Measurements from ENCODE around the gene GPR137C. TPM values are rescaled to one million over a fixed set of nuclear protein-coding genes. Genes with fewer than 3 reads are reported as not detected.

Gene GPR137C, protein sequence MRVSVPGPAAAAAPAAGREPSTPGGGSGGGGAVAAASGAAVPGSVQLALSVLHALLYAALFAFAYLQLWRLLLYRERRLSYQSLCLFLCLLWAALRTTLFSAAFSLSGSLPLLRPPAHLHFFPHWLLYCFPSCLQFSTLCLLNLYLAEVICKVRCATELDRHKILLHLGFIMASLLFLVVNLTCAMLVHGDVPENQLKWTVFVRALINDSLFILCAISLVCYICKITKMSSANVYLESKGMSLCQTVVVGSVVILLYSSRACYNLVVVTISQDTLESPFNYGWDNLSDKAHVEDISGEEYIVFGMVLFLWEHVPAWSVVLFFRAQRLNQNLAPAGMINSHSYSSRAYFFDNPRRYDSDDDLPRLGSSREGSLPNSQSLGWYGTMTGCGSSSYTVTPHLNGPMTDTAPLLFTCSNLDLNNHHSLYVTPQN
- under 1 TPM; 0.32 to 0.33 TPM for total RNA-seq
- long read RNA-seq, donor 1, result 0 reads
- long read RNA-seq, donor 2, result 0 reads

DNA sequence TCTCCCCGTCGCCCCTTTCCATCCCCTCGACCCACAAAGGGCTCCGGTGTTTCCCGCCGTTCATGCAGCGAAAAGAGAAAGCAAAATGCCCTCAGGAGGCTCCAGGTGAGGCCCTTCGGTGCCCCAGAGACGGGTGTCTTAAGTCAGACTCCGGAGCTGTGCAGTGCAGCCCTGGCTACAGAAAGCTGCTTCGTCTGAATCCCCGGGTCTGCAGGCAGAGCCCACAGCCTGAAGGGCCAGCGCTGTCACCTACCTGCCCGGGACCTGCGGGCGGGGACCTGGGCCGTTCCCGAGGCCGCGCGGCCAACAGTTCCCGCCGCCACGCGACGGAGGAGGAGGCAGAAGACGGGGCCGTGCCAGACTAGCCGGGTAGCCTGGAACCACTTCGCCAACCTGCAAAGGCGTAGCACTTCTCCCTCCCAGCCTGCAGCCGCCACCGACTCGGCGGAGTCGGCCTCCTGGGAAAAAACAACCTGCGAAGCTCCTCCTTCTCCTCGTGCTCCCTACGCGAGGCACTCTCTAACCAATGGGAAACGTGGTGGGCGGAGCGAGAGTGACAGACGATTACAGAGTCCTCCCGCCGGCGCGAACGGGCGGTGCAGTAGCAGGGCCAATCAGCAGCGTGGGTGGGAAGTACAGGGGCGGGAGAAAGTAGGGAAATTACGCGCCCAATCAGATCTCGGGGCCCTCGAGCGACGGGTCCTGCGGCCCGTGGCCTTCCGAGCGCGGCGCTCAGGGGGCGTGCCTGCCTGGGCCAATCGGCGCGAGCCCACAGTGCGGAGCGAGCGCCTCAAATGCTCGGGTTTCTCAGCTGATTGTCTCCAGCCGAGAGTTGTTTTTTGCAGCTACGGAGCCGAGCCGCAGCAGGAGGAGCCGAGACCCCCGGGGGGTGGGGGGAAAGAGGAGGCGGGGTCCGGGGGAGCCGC lies at the start of gene GPR137C, which contains the start of gene TXNDC16:
Gene GPR137C (plus strand): TSS at position 774 of the 926 bp plus-strand sequence. CDS start 312 bp downstream, outside the sequence.
Gene TXNDC16 (minus strand): TSS at position 443 of the 926 bp plus-strand sequence. CDS start 8,948 bp downstream, outside the sequence.
- intact Hi-C loops (cut with DNase I), result no loop called here
- peak; percentile 100 for DNase-seq (ENCODE audit: low spot score)

- intact Hi-C loops (cut with DNase I), result loop anchor here in 1 of 2 donors (2.0 kb wide), 1 partner anchor 14 kb away; no protein-coding TSS in a partner anchor
- DNase-seq (ENCODE audit: low spot score), result no peak
Observed at GRCh38 chr14:52513249-52513648, 39.4 kb upstream of the GPR137C start.

DNA sequence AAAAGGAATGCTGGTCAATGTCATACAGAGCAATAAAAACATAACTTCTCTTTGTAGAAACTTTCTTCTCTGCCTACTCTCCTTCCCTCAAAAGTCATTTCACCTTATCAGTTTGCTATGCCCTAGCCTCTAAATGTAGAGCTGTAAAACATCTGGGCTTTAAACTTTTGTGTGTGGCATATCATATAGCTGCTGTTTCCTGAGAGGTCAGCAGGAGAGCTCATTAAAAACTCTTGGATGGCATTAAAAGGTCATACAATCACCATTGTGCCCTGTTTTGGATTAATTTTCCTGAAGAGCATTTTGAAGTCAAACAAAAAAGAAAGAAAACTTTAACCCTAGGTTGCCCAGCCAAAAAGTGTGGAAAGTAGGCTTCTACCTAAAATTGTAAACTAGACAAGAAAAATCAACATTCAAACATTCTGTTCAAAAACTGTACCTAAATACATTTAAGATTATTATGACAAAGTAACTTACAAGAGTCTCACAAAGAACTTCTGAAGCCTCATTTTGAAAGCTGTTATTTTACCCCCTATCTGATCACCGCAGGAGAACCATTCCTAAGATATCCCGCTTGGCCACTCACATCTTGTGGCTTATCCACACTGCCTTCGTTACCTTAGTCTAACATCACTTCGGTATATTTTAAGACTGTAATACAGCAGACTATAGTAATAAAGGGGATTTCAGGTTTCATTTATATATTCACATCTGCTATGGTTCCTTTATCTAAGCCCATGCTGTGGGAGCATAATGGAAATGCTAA lies 38.4 kb upstream of the GPR137C start:
- intact Hi-C loops (cut with DNase I), result no loop called here
- DNase-seq (ENCODE audit: low spot score), result no peak

- DNase-seq (ENCODE audit: low spot score), result no peak
- intact Hi-C loops (cut with DNase I), result no loop called here
Observed at GRCh38 chr14:52522033-52522432, 30.6 kb upstream of the GPR137C start.

DNA sequence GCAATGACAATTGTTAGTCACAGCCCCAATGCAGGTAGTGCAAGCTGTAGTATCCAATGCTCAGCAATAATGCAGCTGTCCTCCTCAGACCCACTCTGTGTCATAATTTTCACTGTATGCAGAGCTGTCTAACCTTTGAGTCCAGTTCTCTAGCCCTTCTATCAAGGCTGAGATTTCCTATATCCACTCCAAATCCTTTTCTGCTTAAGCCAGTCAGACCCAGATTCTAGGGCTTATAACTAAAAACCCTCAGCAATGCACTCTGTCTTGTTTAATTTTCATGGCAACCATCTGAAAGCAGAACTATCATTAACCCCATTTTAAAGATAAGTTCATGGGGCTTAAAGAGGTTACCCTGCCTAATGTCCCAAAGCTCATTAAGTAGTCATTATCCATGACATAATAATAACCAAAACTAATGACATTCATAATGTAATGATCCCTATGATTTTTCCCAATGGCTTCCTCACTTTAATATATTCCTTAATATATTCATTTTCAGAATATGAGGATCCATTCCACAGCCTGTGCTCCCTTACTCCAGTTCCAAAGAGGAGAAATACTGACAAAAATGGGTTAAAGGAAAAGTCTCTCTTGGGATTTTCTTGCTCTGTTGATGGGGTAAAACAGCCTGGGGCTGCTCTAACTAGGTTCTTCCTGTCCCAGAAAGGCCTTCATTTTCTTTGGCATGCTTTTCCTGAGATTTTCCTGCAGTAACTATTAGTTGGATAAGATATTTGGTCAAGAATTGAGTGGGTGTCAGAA lies 29.9 kb upstream of the GPR137C start:
- no peak for DNase-seq (ENCODE audit: low spot score)
- intact Hi-C loops (cut with DNase I), result no loop called here

DNA sequence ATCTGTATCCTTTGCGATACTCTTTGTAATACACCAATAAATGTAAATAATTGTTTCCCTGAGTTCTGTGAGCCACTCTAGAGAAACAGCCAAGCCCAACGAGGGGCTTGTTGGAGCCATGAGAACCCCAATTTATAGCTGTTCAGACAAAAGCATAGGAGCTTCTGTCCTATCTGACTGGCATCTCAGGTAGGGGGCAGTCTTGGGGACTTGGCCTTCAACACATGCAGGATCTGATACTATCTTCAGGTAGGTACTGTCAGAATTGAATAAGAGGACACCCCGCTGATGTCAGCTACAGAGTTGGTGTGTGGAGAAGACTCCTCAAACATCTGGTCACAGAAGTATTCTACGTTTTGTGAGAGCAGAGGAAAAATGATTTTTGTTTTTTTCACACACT lies 25.6 kb upstream of the GPR137C start:
- intact Hi-C loops (cut with DNase I), result loop anchor here in 1 of 2 donors (2.0 kb wide), 1 partner anchor 14 kb away; no protein-coding TSS in a partner anchor
- DNase-seq (ENCODE audit: low spot score), result no peak

DNA sequence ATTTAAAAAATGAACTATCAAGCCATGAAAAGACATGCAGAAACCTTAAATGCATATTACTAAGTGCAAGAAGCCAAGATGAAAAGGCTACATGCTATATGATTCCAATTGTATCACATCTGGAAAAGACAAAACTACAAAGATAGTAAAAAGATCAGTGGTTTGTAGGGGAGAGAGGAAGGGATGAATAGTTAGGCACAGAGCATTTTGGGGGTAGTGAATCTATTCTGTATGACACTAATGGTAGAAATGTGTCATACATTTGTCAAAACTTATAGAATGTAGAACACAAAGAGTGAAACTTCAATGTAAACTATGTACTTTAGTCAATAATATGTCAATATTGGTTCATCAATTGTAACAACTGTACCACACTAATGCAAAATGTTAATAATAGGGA lies 21.2 kb upstream of the GPR137C start:
- intact Hi-C loops (cut with DNase I), result no loop called here
- no peak for DNase-seq (ENCODE audit: low spot score)

GRCh38 chr14:52536269-52536668 lies 16.4 kb upstream of the GPR137C start:
- intact Hi-C loops (cut with DNase I), result no loop called here
- no peak for DNase-seq (ENCODE audit: low spot score)

- intact Hi-C loops (cut with DNase I), result no loop called here
- no peak for DNase-seq (ENCODE audit: low spot score)
Observed at GRCh38 chr14:52538623-52539022, 14.0 kb upstream of the GPR137C start.

DNA sequence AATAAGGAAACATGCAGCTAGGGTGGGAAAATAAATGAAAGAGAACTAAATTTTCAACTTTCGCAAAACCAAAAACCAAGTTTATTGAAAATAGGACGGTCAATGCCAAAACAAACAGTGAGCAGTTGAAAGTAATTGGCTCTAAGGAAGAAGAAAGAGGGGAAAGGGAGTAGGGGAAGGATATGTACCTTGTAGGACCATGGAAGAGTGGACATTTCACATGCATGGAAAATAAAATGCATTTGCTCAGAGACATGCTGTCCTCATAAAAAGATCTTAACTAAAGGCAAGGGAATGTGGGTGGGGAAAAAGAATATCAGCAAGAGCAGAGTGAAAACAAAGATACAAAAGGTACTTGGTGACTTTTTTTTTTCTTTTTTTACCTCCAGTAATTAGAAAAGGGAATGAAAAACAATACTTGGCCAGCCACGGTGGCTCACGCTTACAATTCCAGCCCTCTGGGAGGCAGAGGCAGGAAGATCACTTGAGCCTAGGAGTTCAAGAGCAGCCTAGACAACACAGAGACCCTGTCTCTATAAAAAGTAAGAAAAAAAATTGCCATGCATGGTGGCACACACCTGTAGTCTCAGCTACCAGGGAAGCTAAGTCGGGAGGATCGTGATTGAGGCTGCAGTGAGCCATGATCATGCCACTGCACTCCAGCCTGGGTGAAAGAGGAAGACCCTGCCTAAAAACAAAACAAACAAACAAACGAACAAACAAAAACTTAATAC lies 6.9 kb upstream of the GPR137C start:
- DNase-seq (ENCODE audit: low spot score), result no peak
- intact Hi-C loops (cut with DNase I), result no loop called here

GRCh38 chr14:52546318-52546670 lies 6.3 kb upstream of the GPR137C start:
- intact Hi-C loops (cut with DNase I), result no loop called here
- no peak for DNase-seq (ENCODE audit: low spot score)

DNA sequence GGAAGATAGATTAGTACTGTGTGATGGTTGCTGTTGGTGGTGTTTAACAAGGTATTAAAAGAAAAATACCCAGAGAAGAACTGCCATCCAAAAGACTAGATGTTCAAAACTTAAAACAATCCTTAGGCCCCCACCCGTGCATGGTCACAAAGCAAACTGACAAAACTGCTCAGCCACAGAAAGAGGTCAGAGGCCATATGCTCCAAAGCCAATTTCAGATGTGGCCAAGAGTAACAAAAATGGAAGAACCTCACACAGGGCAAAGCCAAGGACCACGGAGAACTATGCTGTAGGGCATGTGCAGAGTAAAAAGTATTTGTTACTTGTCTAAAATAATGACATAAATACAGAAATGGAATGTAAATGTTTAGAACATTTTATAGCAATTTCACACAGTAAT lies 5.6 kb upstream of the GPR137C start:
- intact Hi-C loops (cut with DNase I), result no loop called here
- no peak for DNase-seq (ENCODE audit: low spot score)

DNA sequence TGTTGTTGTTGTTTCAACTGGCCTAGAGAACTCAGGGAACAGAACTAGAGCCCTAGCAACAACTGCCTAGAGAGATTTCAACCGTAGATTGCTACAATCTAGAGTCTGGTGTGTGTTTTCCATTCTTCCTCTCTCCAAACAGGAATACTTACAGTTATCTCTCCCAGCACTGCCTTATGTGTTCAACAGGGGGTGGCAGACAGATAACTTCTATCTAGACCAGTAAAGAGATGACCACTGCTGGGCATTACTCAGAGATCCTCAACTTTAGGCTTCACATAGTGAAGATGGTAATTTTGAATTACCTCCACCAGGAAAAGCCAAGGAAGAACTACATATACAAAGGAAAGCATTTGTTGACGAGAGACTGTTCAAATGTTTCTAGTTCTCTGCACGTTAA lies 5.1 kb upstream of the GPR137C start:
- no peak for DNase-seq (ENCODE audit: low spot score)
- intact Hi-C loops (cut with DNase I), result no loop called here

- no peak for DNase-seq (ENCODE audit: low spot score)
- intact Hi-C loops (cut with DNase I), result no loop called here
Observed at GRCh38 chr14:52550661-52551060, 2.0 kb upstream of the GPR137C start.

GRCh38 chr14:52551205-52551604 lies 1.4 kb upstream of the GPR137C start:
- intact Hi-C loops (cut with DNase I), result no loop called here
- DNase-seq (ENCODE audit: low spot score), result no peak

DNA sequence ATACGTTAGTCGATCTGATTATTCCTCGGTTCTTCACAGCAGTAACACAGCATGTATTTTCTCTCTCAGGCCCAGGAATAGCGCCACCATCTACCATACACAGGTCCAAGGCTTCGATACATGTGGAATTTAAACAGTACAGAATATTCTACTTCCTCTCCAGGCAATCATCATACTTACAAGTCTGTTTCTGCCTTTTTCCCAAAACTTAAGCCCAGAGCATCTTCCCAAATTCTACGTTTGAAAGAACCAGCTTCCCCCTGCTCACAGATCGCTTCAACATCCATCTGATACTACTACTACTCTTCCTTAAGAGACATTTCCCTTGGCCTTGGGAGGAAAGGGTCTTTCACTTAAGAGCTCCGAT lies 957 bp upstream of the GPR137C start:
- intact Hi-C loops (cut with DNase I), result no loop called here
- DNase-seq (ENCODE audit: low spot score), result no peak

GRCh38 chr14:52553002-52553670 lies 500 bp downstream of the GPR137C start:
- DNase-seq (ENCODE audit: low spot score), result no peak
- intact Hi-C loops (cut with DNase I), result no loop called here
